HG02852 (cell line): ENCODE results near the gene KCNMB2.

Experiments
- ATAC-seq: cut with Tn5 transposase; IDR thresholded peaks from one replicate; pipeline ENCODE4 v1.9.1; 2021; ENCODE audit warnings: mild to moderate bottlenecking, moderate library complexity; ENCODE audit not compliant: unreplicated experiment

Gene KCNMB2

GRCh38 chr3:178685591-178685906 lies 149.3 kb downstream of the KCNMB2 start:
- no peak for ATAC-seq

- no peak for ATAC-seq
Measured at GRCh38 chr3:178686826-178687225, 150.6 kb downstream of the KCNMB2 start.

- no peak for ATAC-seq
Measured at GRCh38 chr3:178690571-178690970, 154.3 kb downstream of the KCNMB2 start.

GRCh38 chr3:178699364-178699763 lies 163.1 kb downstream of the KCNMB2 start:
- ATAC-seq, result no peak

- no peak for ATAC-seq
Measured at GRCh38 chr3:178699810-178700209, 163.6 kb downstream of the KCNMB2 start.

GRCh38 chr3:178703268-178703975 lies 167.2 kb downstream of the KCNMB2 start:
- ATAC-seq, result no peak

GRCh38 chr3:178705925-178706324 lies 169.7 kb downstream of the KCNMB2 start:
- no peak for ATAC-seq

- no peak for ATAC-seq
Measured at GRCh38 chr3:178706411-178706810, 170.2 kb downstream of the KCNMB2 start.

- peak; percentile 62 for ATAC-seq
Measured at GRCh38 chr3:178707311-178708031, 171.2 kb downstream of the KCNMB2 start.

GRCh38 chr3:178709051-178709450 lies 172.8 kb downstream of the KCNMB2 start:
- ATAC-seq, result no peak

GRCh38 chr3:178711753-178712152 lies 175.5 kb downstream of the KCNMB2 start:
- no peak for ATAC-seq

- ATAC-seq, result no peak
Measured at GRCh38 chr3:178712247-178712646, 176.0 kb downstream of the KCNMB2 start.

- ATAC-seq, result peak; percentile 52
Measured at GRCh38 chr3:178714925-178715832, 178.9 kb downstream of the KCNMB2 start.

- ATAC-seq, result no peak
Measured at GRCh38 chr3:178718995-178719635, 182.9 kb downstream of the KCNMB2 start.

- no peak for ATAC-seq
Measured at GRCh38 chr3:178732824-178733223, 196.6 kb downstream of the KCNMB2 start.

GRCh38 chr3:178735032-178735674 lies 198.9 kb downstream of the KCNMB2 start:
- ATAC-seq, result no peak

- ATAC-seq, result no peak
Measured at GRCh38 chr3:178736300-178736699, 200.1 kb downstream of the KCNMB2 start.

- ATAC-seq, result no peak
Measured at GRCh38 chr3:178739720-178740119, 203.5 kb downstream of the KCNMB2 start.

GRCh38 chr3:178741020-178741419 lies 204.8 kb downstream of the KCNMB2 start:
- no peak for ATAC-seq

- ATAC-seq, result no peak
Measured at GRCh38 chr3:178743297-178743696, 207.1 kb downstream of the KCNMB2 start.
